Colonic mucosa (tissue), 4 donors: ENCODE results near the gene MINK1. TPM values are rescaled to one million over a fixed set of nuclear protein-coding genes. Genes with fewer than 3 reads are reported as not detected.

Source experiments
- DNase-seq: peaks from one replicate; pipeline ENCODE4 v3.0.0-alpha.2; 2020
- H3K27ac ChIP-seq: fragments of 200-600 bp; one replicate; pipeline ENCODE4 v1.8.0; 2021
- H3K27me3 ChIP-seq: fragments of 200-600 bp; one replicate; pipeline ENCODE4 v1.8.0; 2021
- H3K36me3 ChIP-seq: fragments of 200-600 bp; one replicate; pipeline ENCODE4 v1.8.0; 2021
- H3K4me1 ChIP-seq: fragments of 200-600 bp; one replicate; pipeline ENCODE4 v1.8.0; 2021; ENCODE audit warnings: mild to moderate bottlenecking
- H3K4me3 ChIP-seq: fragments of 200-600 bp; one replicate; pipeline ENCODE4 v1.8.0; 2021
- H3K9ac ChIP-seq, 2 donors: one replicate each; pipeline ENCODE4 v1.7.0; 2013; ENCODE audit warnings: control low read depth in 2 of 2, low read depth in 2 of 2, low read length in 2 of 2
- H3K9me3 ChIP-seq: fragments of 200-600 bp; one replicate; pipeline ENCODE4 v1.8.0; 2021
- CTCF ChIP-seq: fragments of 200-600 bp; IDR thresholded peaks from one replicate; pipeline ENCODE4 v1.8.0; 2022; ENCODE audit warnings: antibody characterized with exemption, mild to moderate bottlenecking
- intact Hi-C: fragments of 100-400 bp; cut with DNase I; formaldehyde crosslinking; loops from one replicate; pipeline ENCODE4 v1.14.1; 2022
- total RNA-seq, 2 donors: library from RNA; stranded (reverse); fragmentation: NEBNext Ultra II Directional in 1 of 2; extraction: Animal tissue kit (Norgen Biotek cat#: 25700) in 1 of 2; gene quantifications; one replicate each; pipeline ENCODE4 v1.2.1, GENCODE V29; 2021
- donor health status: healthy.
- donor health status: DM: no; HTN: no; CAD: no.
- donor health status: DM: no; HTN: no; CAD: no.

MINK1 gene
- total RNA-seq, 2 donors from 2014 or later = 172 to 215 TPM

- Histone ChIP-seq H3K4me1 (peaks cover 17% of the 10 kb centered on the region), H3K9ac (peak overlapping the region; percentile 37 to 68), H3K4me3 (no peak overlapping the region), H3K27me3 (no peaks in the 10 kb centered on the region), H3K9me3 (no peaks in the 10 kb centered on the region), H3K27ac (peak overlapping the region; percentile 98), H3K36me3 (peaks cover 14% of the 10 kb centered on the region)
- intact Hi-C loops = no loop called here
- no peak for DNase-seq
- TF ChIP-seq CTCF = no peak
These were observed 111.0 kb downstream of the MINK1 start for GRCh38 chr17:4944163-4944553.

- H3K4me3 ChIP-seq = no peak overlapping the region
- no peaks in the 10 kb centered on the region for H3K27me3 ChIP-seq
- H3K36me3 ChIP-seq = peaks cover 14% of the 10 kb centered on the region
- H3K9ac ChIP-seq = peak overlapping the region; percentile 37 to 68
- peak overlapping the region; percentile 98 for H3K27ac ChIP-seq
- H3K9me3 ChIP-seq = no peaks in the 10 kb centered on the region
- peaks cover 17% of the 10 kb centered on the region for H3K4me1 ChIP-seq
- no peak for TF ChIP-seq CTCF
- DNase-seq = no peak
- intact Hi-C loops = no loop called here
These were observed 111.5 kb downstream of the MINK1 start for GRCh38 chr17:4944554-4945175.

- H3K27ac ChIP-seq = peak overlapping the region; percentile 98
- DNase-seq = peak; percentile 88
- H3K4me3 ChIP-seq = peak overlapping the region; percentile 89
- peaks cover 14% of the 10 kb centered on the region for H3K36me3 ChIP-seq
- H3K9ac ChIP-seq = peak overlapping the region in 1 of 2 donors; percentile 68
- intact Hi-C loops = no loop called here
- H3K4me1 ChIP-seq = peaks cover 17% of the 10 kb centered on the region
- TF ChIP-seq CTCF = no peak
- H3K27me3 ChIP-seq = no peaks in the 10 kb centered on the region
- no peaks in the 10 kb centered on the region for H3K9me3 ChIP-seq
These were observed 112.2 kb downstream of the MINK1 start for GRCh38 chr17:4945176-4945943.

- Histone ChIP-seq H3K9ac (peak overlapping the region; percentile 45 to 99), H3K27ac (peak overlapping the region; percentile 98), H3K4me1 (peaks cover 17% of the 10 kb centered on the region), H3K9me3 (no peaks in the 10 kb centered on the region), H3K27me3 (no peaks in the 10 kb centered on the region), H3K4me3 (peak overlapping the region; percentile 89), H3K36me3 (peaks cover 14% of the 10 kb centered on the region)
- intact Hi-C loops = no loop called here
- DNase-seq = no peak
- TF ChIP-seq CTCF = no peak
These were observed 112.8 kb downstream of the MINK1 start for GRCh38 chr17:4945944-4946280.

- Histone ChIP-seq H3K9me3 (no peaks in the 10 kb centered on the region), H3K27ac (peak overlapping the region; percentile 98), H3K4me1 (peaks cover 13% of the 10 kb centered on the region), H3K4me3 (peak overlapping the region; percentile 89), H3K9ac (peak overlapping the region; percentile 45 to 99), H3K36me3 (peaks cover 14% of the 10 kb centered on the region), H3K27me3 (no peaks in the 10 kb centered on the region)
- TF ChIP-seq CTCF = no peak
- no peak for DNase-seq
- intact Hi-C loops = no loop called here
These were observed 113.3 kb downstream of the MINK1 start for GRCh38 chr17:4946312-4946976.
